HG03196 (cell line): ENCODE data around the gene TIAM2.
"Not testable (repeated sequence)": the region's sequence is repeated elsewhere in the genome, so short reads cannot be mapped to it uniquely, and the experiment has no call there.

ENCODE experiments used
- ATAC-seq: cut with Tn5 transposase; IDR thresholded peaks from one replicate; pipeline ENCODE4 v1.9.1; 2021; ENCODE audit not compliant: unreplicated experiment

Gene TIAM2

GRCh38 chr6:155090166-155090565 is 95.1 kb downstream of the TIAM2 start:
- no peak for ATAC-seq

GRCh38 chr6:155091756-155092155 is 96.6 kb downstream of the TIAM2 start:
- no peak for ATAC-seq

- ATAC-seq = no peak
These were observed 98.3 kb downstream of the TIAM2 start for GRCh38 chr6:155093430-155093829.

GRCh38 chr6:155100087-155100486 is 105.0 kb downstream of the TIAM2 start:
- no peak for ATAC-seq

GRCh38 chr6:155100591-155100990 is 105.5 kb downstream of the TIAM2 start:
- ATAC-seq = no peak

- not testable (repeated sequence) for ATAC-seq
These were observed 108.0 kb downstream of the TIAM2 start for GRCh38 chr6:155103083-155103645.

GRCh38 chr6:155103816-155104366 is 108.8 kb downstream of the TIAM2 start:
- ATAC-seq = no peak

- no peak for ATAC-seq
These were observed 111.5 kb downstream of the TIAM2 start for GRCh38 chr6:155106456-155107115.

GRCh38 chr6:155107432-155108069 is 112.4 kb downstream of the TIAM2 start:
- ATAC-seq = no peak

- no peak for ATAC-seq
These were observed 113.1 kb downstream of the TIAM2 start for GRCh38 chr6:155108070-155108820.

GRCh38 chr6:155110721-155111120 is 115.6 kb downstream of the TIAM2 start:
- ATAC-seq = no peak

GRCh38 chr6:155112757-155113156 is 117.6 kb downstream of the TIAM2 start:
- ATAC-seq = no peak

GRCh38 chr6:155115893-155116570 is 120.9 kb downstream of the TIAM2 start:
- ATAC-seq = no peak

GRCh38 chr6:155116571-155116910 is 121.4 kb downstream of the TIAM2 start:
- no peak for ATAC-seq

- ATAC-seq = no peak
These were observed 122.1 kb downstream of the TIAM2 start for GRCh38 chr6:155117256-155117655.

- no peak for ATAC-seq
These were observed 122.7 kb downstream of the TIAM2 start for GRCh38 chr6:155117785-155118184.

- not testable (repeated sequence) for ATAC-seq
These were observed 124.1 kb downstream of the TIAM2 start for GRCh38 chr6:155119201-155119600.

- ATAC-seq = no peak
These were observed 124.9 kb downstream of the TIAM2 start for GRCh38 chr6:155120034-155120433.

- ATAC-seq = no peak
These were observed 126.2 kb downstream of the TIAM2 start for GRCh38 chr6:155121294-155121693.

GRCh38 chr6:155121699-155122098 is 126.6 kb downstream of the TIAM2 start:
- no peak for ATAC-seq
